ENCODE data around the gene SCGB2B2.

SCGB2B2 gene

GRCh38 chr19:34712395-34713261, 35.7 kb upstream of the SCGB2B2 start:
- peak; percentile 45 for TF ChIP-seq CTCF (IDR thresholded peaks at IDR 0.05; ENCODE audit: insufficient read depth, low read length, poor library complexity, severe bottlenecking)
- no peak overlapping the region for H3K4me3 ChIP-seq (replicated peaks; ENCODE audit: low read depth, low read length)
- H3K27me3 ChIP-seq (replicated peaks; ENCODE audit: control insufficient read depth, insufficient read depth, low read length): no peaks in the 10 kb centered on the region
- no peak for DNase-seq (ENCODE audit: extremely low read depth, insufficient read length)
- no peaks in the 10 kb centered on the region for H3K36me3 ChIP-seq (ENCODE audit: control insufficient read depth, insufficient read depth, low read length)

- H3K36me3 ChIP-seq (ENCODE audit: control insufficient read depth, insufficient read depth, low read length): no peaks in the 10 kb centered on the region
- no peak for TF ChIP-seq CTCF (IDR thresholded peaks at IDR 0.05; ENCODE audit: insufficient read depth, low read length, poor library complexity, severe bottlenecking)
- no peak overlapping the region for H3K4me3 ChIP-seq (replicated peaks; ENCODE audit: low read depth, low read length)
- DNase-seq (ENCODE audit: extremely low read depth, insufficient read length): no peak
- no peaks in the 10 kb centered on the region for H3K27me3 ChIP-seq (replicated peaks; ENCODE audit: control insufficient read depth, insufficient read depth, low read length)
Measured at GRCh38 chr19:34711890-34712289, 34.9 kb upstream of the SCGB2B2 start.

GRCh38 chr19:34707661-34708060, 30.7 kb upstream of the SCGB2B2 start:
- DNase-seq (ENCODE audit: extremely low read depth, insufficient read length): no peak
- Histone ChIP-seq H3K36me3 (ENCODE audit: control insufficient read depth, insufficient read depth, low read length) (no peaks in the 10 kb centered on the region), H3K4me3 (replicated peaks; ENCODE audit: low read depth, low read length) (no peak overlapping the region), H3K27me3 (replicated peaks; ENCODE audit: control insufficient read depth, insufficient read depth, low read length) (no peaks in the 10 kb centered on the region)
- no peak for TF ChIP-seq CTCF (IDR thresholded peaks at IDR 0.05; ENCODE audit: insufficient read depth, low read length, poor library complexity, severe bottlenecking)

GRCh38 chr19:34692549-34692948, 15.6 kb upstream of the SCGB2B2 start:
- Histone ChIP-seq H3K36me3 (ENCODE audit: control insufficient read depth, insufficient read depth, low read length) (no peaks in the 10 kb centered on the region), H3K4me3 (replicated peaks; ENCODE audit: low read depth, low read length) (no peak overlapping the region), H3K27me3 (replicated peaks; ENCODE audit: control insufficient read depth, insufficient read depth, low read length) (no peaks in the 10 kb centered on the region)
- TF ChIP-seq CTCF (IDR thresholded peaks at IDR 0.05; ENCODE audit: insufficient read depth, low read length, poor library complexity, severe bottlenecking): no peak
- no peak for DNase-seq (ENCODE audit: extremely low read depth, insufficient read length)

- no peaks in the 10 kb centered on the region for H3K27me3 ChIP-seq (replicated peaks; ENCODE audit: control insufficient read depth, insufficient read depth, low read length)
- H3K4me3 ChIP-seq (replicated peaks; ENCODE audit: low read depth, low read length): no peak overlapping the region
- no peak for DNase-seq (ENCODE audit: extremely low read depth, insufficient read length)
- TF ChIP-seq CTCF (IDR thresholded peaks at IDR 0.05; ENCODE audit: insufficient read depth, low read length, poor library complexity, severe bottlenecking): no peak
- H3K36me3 ChIP-seq (ENCODE audit: control insufficient read depth, insufficient read depth, low read length): no peaks in the 10 kb centered on the region
Measured at GRCh38 chr19:34690372-34690771, 13.4 kb upstream of the SCGB2B2 start.

Data from GM06990 (cell line).